Neural crest cell (in vitro differentiated cells): ENCODE results near the gene IQCE. TPM values are rescaled to one million over a fixed set of nuclear protein-coding genes. Genes with fewer than 3 reads are reported as not detected.

Experiments
- DNase-seq: peaks from one replicate; pipeline ENCODE4 v3.0.0; 2021; ENCODE audit warnings: low read depth, mixed read lengths, low spot score
- H3K27ac Mint-ChIP-seq: one replicate; pipeline ENCODE4 v1.8.0; 2021; ENCODE audit warnings: mild to moderate bottlenecking, mixed read lengths; ENCODE audit not compliant: unreplicated experiment
- H3K27me3 Mint-ChIP-seq: 2 replicates; pipeline ENCODE4 v1.8.0; 2021; ENCODE audit warnings: low read depth, mild to moderate bottlenecking, mixed read lengths
- H3K36me3 Mint-ChIP-seq: 2 replicates; pipeline ENCODE4 v1.8.0; 2021; ENCODE audit warnings: low read depth, mild to moderate bottlenecking, mixed read lengths
- H3K4me1 Mint-ChIP-seq: 2 replicates; pipeline ENCODE4 v1.8.0; 2021; ENCODE audit warnings: mixed read lengths
- H3K4me3 Mint-ChIP-seq: one replicate; pipeline ENCODE4 v1.8.0; 2021; ENCODE audit warnings: mild to moderate bottlenecking, mixed read lengths
- H3K9me3 Mint-ChIP-seq: 2 replicates; pipeline ENCODE4 v1.8.0; 2021; ENCODE audit warnings: mixed read lengths
- CTCF ChIP-seq: fragments of 200-600 bp; sonication (generic); conservative IDR thresholded peaks from 2 replicates; pipeline ENCODE4 v1.5.0; 2021; ENCODE audit warnings: antibody characterized with exemption, mild to moderate bottlenecking
- total RNA-seq: library from RNA; stranded (reverse); gene quantifications from 2 replicates; pipeline ENCODE4 v1.2.1, GENCODE V29; 2021

IQCE gene
- total RNA-seq, 1 donor from 2014 or later = 22.4 TPM

- no peak for DNase-seq
- Mint-ChIP-seq H3K36me3 (no peaks in the 10 kb centered on the region), H3K27ac (no peak overlapping the region)
These were observed 92.6 kb downstream of the IQCE start for GRCh38 chr7:2651336-2651735.

GRCh38 chr7:2651847-2652735 is 93.3 kb downstream of the IQCE start:
- peaks cover 15% of the 10 kb centered on the region for H3K4me1 Mint-ChIP-seq
- H3K36me3 Mint-ChIP-seq = peaks cover 1% of the 10 kb centered on the region
- no peak for DNase-seq
- H3K27me3 Mint-ChIP-seq = no peaks in the 10 kb centered on the region
- no peaks in the 10 kb centered on the region for H3K9me3 Mint-ChIP-seq
- H3K27ac Mint-ChIP-seq = no peak overlapping the region
- no peak for TF ChIP-seq CTCF
- no peak overlapping the region for H3K4me3 Mint-ChIP-seq

More at GRCh38 chr7:2651336-2651735, 92.6 kb downstream of the IQCE start:
- H3K9me3 Mint-ChIP-seq = no peaks in the 10 kb centered on the region
- no peak overlapping the region for H3K4me3 Mint-ChIP-seq
- TF ChIP-seq CTCF = no peak
- no peaks in the 10 kb centered on the region for H3K27me3 Mint-ChIP-seq
- peaks cover 15% of the 10 kb centered on the region for H3K4me1 Mint-ChIP-seq

GRCh38 chr7:2652736-2653060 is 93.9 kb downstream of the IQCE start:
- H3K27ac Mint-ChIP-seq = no peak overlapping the region

GRCh38 chr7:2654059-2654458 is 95.3 kb downstream of the IQCE start:
- H3K9me3 Mint-ChIP-seq = no peaks in the 10 kb centered on the region
- DNase-seq = no peak
- H3K27ac Mint-ChIP-seq = no peak overlapping the region
- H3K4me1 Mint-ChIP-seq = peaks cover 15% of the 10 kb centered on the region
- H3K27me3 Mint-ChIP-seq = no peaks in the 10 kb centered on the region
- no peak overlapping the region for H3K4me3 Mint-ChIP-seq
- no peak for TF ChIP-seq CTCF
- H3K36me3 Mint-ChIP-seq = peaks cover 5% of the 10 kb centered on the region

More at GRCh38 chr7:2652736-2653060, 93.9 kb downstream of the IQCE start:
- Mint-ChIP-seq H3K4me1 (peaks cover 15% of the 10 kb centered on the region), H3K9me3 (no peaks in the 10 kb centered on the region), H3K36me3 (peaks cover 5% of the 10 kb centered on the region), H3K4me3 (no peak overlapping the region), H3K27me3 (no peaks in the 10 kb centered on the region)
- TF ChIP-seq CTCF = no peak
- no peak for DNase-seq

- H3K27ac Mint-ChIP-seq = no peak overlapping the region
- no peaks in the 10 kb centered on the region for H3K27me3 Mint-ChIP-seq
- no peak overlapping the region for H3K4me3 Mint-ChIP-seq
- no peak for DNase-seq
- peaks cover 5% of the 10 kb centered on the region for H3K36me3 Mint-ChIP-seq
- no peaks in the 10 kb centered on the region for H3K9me3 Mint-ChIP-seq
- H3K4me1 Mint-ChIP-seq = peaks cover 10% of the 10 kb centered on the region
- TF ChIP-seq CTCF = no peak
These were observed 97.3 kb downstream of the IQCE start for GRCh38 chr7:2655870-2656614.
